ENCODE data around the gene SLC2A9.

Gene SLC2A9

DNA sequence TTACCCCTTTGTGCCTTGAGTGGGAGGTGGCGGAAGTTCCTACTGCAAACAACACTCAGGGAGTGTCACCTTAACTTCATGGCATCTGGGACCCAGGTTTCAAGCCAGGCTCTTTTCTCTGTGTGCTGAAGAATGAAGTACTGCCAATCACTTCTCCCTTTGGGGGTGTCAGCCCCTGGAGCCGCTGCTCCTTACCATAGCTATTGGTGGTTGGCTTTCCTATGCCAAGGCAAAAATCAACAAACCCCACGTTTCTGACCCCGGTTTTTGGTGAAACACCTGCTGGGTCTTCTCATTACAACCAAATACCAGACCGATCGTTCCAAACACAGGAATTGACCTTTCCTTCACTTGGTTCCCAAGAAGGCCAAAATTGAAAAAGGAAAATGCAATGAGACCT is 19.7 kb upstream of the SLC2A9 start:
- DNase-seq = no peak

DNA sequence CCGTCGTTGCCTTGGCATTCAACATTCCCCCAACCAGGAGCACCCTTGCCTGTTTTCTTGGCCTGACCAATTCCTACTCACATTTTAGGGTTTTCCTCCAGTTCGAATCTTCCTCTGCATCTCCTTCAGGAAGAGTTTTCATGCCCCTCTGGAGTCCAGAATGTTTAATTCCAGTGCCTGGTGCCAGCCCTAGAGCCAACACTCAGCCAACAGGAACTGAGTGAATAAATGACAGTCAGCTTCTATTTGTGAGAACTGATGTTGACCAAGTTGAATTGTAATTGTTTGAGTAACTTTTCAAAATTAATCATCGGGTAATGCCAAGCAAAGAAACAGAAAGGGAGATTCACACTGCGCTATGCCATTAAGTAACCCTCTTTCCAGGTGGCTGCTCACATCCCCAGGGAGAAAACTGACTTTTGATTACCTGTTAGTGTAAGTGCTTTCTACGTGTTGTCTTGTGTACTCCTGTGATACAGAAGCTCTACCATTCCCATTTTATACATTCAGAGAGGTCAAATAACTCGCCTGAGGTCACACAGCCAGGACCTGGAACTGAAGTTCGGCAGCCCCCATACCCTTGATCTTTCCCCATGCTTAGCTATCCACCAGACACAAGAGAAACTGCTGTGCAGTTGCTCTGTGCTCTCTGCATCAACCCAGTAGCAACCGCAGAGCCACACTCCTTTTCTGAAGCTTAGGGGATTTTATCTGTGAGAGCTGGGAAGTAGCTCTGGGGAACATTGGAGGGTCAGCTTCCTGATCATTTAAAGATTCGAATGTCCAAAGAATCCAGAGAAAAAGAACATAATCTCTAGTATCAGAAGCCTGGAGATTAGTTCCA is 19.0 kb upstream of the SLC2A9 start:
- DNase-seq = no peak

DNA sequence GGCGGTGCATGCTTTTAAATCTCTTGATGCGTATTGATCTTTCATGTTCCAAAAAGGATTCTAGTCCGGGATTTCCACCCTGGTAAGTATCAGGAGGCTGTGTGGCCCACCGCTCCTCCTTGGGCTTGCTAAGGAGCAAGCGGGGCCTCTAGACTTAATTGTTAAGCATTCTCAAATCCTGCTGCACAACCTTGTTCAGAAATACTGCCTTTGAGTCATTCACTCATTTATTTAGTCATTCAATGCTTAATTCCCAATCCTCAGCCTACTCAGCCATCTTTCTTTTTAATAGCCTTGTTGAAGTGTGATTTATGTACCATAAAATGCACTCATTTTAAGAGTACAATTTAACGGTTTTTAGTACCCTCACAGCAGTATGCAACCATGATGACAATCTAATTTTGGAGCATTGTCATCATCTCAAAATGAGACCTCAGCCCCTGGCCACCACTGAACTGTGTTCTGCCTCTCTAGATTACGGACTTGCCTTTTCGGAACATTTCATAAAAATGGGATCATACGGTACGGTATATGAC is 15.6 kb upstream of the SLC2A9 start:
- DNase-seq = no peak

DNA sequence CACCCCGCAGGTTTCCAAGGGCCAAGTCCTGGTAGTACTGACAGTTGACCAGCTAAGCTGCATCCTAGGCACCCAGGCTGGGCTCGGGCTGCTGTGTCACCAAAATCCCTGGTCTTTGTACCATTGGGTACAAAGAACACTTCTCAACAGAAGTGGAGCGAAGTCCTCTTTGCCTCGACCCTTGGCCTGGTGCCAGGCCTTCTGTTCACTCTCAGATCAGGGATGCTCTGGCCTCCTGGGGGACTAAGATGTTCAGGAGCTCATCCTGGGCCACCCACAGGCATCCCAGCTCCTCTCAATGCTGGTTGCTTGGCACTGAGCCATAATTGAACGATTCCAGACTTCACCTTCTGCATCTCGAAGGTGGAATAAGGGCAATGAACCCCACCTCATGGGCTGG is 13.8 kb upstream of the SLC2A9 start:
- DNase-seq = no peak

DNA sequence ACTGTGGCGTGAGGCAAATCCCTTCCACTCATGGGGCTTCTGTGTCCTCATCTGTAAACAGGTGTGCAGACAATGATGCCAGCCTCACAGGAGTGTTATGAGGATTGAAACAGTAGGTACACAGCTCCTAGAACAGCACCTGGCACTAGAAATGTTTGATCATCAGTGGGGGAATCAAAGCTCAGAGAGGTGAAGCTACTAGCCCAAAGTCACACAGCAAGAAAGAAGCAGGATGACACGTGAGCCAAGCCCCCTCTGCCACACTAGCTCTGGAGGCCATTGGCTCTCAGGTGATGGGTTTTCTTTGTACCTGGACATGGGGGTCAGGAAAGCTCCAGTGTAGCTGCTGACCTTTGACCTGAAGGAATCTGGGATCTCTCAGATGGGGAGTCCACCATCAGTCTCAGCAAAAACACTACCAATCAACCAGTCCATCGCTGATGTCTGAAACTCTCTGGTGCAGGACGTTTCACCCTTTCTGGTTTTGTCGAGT is 13.4 kb upstream of the SLC2A9 start:
- DNase-seq = no peak

DNA sequence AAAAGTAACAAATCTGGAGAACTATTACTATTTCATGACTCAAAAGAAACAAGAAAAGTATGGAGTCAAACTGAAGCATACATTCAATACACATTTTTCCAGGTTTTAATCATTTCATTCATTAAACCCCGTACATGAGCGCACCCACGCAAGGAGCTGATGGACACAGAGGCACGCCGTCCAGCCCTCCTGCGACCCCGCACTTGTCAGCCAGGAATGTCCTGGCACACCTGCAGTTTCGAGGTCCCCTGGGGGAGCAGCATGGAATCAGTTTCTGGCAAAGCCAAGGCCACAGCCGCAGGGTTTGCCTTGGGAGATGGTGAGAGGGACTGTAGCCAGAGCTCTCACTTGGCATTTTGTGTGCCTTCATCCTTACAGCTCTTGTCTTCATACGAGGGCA is 12.8 kb upstream of the SLC2A9 start:
- no peak for DNase-seq

DNA sequence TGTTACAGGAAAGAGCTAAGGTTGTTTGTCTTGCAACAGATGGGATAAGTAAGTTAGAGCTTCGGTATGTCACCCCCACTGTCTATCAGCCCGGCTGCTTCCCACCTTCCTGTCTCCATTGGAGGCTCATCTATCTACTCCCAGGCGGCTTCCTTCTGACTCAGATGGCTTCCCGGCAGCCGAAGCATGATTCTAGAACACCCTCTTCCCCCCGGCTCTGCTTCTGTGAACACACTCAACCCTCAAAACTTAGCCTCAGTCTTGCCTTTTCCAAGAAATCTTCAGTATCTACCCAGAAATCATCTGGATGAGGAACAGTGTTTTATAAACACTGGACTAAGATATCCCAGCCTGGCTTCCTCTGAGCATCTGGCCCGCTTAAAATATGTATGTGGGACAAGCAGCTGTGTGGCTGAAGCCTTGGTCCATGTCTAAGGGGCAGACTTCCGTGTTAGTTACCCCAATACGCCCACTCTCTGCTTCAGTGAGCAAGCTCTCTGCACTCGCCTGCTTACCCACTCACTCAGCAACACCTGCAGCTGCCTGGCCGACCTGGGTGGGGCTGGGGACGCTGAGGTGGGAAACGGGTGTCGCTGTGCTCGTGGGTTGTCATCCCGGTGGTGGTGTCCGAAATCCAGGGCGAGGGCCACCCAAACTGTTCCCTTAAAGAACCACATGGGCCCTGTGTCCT is 12.0 kb upstream of the SLC2A9 start:
- no peak for DNase-seq

DNA sequence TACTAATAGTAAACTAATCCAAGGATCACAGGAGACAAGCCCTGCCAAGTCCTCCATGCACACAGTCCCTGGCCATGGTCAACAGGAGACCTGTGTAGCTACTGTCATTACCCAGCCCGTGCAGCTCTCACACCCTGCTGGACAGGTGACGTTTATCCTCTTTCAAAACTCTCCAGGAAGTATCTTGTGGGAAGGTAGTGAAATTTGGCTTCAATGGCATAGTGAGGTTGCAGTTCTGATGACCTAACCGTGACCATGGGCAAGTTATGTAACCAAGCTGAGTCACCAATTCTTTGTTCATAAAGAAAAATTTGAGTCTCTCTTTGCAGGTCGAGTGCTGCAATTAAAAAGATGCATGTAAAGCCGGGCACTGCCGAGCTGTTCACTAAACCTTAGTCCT is 11.3 kb upstream of the SLC2A9 start:
- DNase-seq = no peak

DNA sequence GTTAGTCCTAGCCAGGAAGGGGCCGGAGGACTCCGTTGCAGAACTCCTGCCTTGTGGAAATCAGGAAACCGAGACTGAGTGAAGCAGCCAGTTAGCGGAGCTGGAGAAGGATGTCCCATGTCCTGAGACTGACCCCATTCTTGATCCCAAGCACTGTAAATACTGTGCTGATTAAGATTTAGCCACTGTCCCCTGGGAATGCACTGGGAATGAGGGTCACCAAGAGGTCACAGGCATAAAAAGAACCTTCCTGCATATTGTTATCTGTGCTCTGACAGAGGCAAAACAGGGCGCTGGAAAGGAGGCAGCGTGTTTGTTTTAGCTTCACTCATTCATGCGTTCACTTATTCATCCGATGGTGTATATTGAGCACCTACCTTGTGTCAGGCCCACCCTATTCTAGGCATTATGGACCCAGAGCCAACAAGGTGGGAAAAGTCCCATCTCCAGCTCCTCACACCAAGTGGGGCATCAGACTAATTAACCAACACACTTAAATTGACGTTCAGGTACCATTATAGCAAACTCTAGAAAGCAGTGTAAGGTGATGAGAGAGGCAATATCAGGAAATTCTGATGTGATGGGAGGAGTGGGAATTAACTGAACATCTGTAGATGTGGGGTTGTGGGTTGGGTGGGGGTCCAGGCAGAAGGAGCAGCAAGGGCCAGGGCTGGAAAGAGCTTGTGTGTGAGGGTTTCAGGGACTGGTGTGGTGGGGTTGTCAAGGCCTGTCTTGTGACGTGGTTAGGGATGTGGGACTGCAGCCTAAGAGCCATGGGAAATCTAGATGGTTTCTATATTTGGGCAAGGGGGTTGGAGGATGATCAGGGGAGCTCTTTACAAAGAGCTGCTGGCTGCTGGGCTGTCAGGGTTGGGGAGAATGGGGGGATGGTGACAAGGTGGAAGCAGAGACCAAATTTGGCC is 10.6 kb upstream of the SLC2A9 start:
- no peak for DNase-seq

DNA sequence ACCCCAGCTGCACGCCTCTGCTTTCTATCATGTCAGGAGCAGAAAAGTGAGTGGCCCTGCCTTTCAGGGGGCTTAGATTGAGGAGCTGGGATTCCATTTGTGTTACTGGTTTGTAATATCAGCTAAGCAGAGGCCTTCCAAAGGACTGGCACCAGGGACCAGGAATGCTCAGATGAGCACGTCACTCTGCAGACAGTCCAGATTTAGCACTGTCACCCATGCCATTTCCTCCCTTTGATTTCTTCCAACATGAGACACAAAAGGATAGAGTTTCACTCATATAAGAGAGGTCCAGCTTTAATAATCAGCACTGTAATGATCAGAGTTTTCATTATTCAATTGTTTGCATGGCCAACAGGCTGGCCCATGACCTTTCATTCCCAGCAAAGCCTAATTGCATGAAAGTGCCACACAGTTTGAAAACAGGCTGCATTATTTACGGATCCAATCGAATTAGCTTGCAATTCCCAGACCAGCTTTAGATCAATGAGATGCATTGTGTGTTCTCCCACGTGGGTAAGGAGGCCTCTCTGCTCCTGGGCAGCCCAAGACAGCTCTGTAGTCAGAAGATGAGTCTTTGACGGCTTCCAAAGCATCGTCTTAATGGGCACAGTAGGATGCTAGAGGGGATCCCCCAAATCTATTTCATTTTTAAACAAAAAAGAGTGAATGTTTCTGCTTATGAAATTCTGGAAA is 9.8 kb upstream of the SLC2A9 start:
- DNase-seq = no peak

DNA sequence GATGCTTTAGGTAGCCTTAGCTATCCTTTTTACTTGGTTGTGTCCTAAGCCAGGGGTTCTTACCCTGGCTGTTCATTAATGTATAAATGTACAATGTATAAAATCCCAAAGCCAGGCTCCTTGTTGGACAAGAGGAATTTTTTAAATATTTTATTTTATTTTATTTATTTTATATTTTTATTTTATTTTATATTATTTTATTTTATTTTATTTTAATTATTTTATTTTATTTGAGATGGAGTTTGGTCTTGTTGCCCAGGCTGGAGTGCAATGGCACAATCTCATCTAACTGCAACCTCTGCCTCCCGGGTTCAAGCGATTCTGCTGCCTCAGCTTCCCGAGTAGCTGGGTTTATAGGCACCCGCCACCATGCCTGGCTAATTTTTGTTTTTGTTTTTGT is 8.1 kb upstream of the SLC2A9 start:
- DNase-seq = no peak

DNA sequence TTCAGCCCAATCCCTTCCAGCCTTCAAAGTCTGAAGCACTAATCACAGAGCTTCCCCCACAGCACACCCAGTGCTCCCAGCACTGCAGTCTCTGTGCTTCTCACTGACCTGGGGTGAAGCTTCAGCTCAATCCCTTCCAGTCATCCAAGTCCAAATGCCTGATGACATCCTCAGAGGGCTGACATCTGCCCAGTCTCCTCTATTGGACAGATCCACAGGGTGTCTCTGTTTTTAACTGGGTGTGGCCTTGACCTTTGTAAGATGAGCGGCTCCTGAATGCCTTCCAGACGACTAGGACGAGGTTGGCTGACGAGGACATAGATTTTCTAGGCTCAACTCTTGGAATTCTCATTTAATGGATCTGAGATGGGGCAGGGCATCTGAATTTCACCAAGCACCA is 7.6 kb upstream of the SLC2A9 start:
- DNase-seq = no peak

DNA sequence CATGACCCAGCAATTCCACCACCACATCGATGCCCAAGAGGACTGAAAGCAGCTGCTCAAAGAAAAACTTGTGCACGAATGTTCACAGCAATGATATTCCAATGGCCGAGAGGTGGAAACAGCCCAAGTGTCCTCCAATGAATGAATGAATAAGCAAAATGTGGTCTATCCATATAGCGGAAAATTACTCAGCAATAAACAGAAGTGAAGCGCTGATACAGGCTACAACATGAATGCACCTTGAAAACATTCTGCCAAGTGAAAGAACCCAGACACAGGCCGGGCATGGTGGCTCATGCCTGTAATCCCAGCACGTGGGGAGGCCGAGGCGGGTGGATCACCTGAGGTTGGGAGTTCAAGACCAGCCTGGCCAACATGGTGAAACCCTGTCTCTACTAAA is 5.2 kb upstream of the SLC2A9 start:
- no peak for DNase-seq

DNA sequence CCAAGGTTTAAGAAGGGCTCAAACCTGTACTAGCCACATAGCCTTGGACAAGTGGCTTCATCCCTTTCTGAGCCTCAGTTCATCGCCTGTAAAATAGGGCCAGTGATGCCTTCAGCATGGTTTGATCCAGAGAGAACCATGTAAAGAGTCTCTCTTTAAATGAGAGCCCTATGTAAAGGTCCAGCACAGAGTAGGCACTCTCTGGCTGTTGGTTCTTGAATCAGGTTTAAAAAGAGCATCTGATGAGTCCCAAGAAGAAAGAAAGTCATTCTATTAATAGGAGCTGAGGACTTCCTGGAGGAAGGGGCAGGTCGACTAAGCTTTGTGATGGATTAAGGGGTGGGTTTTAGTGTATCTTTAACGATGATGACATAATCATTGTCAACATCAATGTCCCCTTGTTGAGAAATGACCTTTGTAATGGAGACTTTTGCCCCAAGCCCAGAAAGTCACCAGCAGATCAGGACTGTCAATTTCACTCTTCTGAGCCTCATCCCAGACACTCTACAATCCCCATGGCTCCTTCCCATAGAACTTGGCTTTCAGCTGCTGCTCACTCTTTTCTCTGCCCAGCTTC is 4.0 kb upstream of the SLC2A9 start:
- DNase-seq = no peak

DNA sequence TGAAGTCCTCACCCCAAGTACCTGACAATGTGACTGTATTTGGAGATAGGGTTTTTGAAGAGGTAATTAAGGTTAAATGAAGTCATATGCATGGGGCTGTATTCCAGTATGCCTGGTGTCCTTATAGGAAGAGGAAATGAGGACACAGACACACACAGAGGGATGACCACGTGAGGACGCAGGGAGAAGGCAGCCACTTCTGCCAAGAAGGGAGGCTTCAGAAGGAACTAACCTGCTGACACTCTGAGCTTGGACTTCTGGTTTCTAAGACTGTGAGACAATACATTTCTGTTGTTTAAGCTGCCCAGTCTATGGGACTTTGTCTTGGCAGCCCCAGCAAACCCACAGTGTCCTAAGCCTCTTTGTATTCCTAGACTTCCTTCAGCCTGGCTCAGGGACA is 3.0 kb upstream of the SLC2A9 start:
- DNase-seq = no peak

DNA sequence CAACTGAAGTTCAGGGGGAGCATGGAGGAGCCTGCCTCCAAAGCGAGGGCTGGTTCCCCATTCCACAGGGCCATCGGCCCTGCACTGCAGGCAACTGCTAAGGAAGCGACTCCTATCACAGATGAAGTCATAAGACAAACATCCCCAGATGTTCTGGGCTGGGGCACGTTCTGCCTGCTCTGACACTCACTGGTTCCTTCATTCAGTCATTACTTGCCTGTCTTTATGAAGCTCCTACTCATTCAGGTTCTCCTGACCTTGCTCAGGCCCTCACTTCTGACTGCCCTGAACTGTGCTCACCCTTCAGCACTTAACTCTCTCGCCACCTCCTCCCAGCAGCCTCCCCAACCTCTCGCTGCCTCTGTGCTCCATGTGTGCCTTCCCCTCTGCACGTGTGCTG is 2.5 kb upstream of the SLC2A9 start:
- no peak for DNase-seq

DNA sequence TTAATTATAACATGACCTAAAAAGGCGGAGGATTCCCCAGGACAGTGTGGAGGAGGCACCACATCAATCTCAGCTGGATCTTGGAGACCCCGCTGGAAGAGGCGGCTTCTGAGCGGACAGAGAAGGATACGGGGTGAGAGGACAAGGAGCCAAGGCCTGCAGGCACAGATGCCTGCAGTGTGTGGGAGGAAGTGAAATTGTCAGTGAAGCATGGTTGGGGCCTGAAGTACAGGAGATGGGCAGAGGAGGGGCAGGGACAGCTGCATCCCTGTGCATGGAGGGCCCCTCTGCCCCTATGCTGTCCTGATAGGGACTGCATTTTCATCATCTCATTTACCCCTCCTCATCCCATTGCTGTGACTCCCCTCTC is 1.7 kb upstream of the SLC2A9 start:
- DNase-seq = no peak

DNA sequence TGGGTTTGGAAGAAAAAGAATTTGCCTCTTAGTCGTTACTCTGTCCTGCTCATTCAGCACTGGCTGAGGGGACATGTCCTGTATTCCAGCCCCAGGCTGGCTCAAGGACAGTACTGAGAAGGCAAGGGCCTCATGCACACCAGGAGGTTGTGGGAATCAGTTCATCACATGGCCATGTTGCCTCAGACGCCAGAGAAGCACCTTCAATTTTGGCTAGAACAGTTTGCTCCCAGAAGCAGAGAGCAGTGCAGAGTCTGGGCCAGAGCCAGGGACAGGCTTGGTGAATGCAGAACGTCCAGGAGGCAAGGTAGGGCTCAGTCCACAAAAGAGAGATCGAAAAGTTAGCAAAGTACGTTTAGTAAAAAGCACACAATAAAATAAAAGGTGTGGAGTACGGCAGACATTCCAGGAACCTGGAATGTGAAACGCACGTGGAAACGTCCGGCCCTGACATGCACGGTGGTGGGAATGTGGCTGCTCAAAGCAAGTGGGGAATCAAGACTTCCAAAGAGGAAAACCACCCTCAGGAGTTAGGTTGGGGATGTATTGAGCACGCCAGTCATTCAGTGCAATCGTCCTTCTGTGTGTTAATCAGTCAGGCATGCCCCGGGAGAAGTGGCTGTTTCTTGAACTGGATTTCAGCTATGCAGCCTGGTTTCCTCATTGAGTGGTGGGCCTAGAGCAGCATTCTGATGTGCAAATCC is 1.2 kb upstream of the SLC2A9 start:
- DNase-seq = no peak

DNA sequence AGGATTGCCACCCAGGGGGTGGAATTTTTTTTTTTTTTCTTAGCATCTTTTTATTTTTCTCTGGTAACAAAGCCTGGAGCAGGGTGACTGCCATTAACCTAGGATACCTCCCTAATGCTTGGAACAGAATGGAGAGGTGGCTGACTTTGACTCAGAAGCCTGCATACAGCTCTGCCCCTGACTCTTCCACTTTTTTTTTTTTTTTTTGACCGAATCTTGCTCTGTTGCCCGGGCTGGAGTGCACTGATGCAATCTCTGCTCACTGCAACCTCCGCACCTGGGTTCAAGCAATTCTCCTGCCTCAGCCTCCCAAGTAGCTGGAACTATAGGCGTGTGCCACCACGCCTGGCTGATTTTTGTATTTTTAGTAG is 341 bp upstream of the SLC2A9 start:
- no peak for DNase-seq

DNA sequence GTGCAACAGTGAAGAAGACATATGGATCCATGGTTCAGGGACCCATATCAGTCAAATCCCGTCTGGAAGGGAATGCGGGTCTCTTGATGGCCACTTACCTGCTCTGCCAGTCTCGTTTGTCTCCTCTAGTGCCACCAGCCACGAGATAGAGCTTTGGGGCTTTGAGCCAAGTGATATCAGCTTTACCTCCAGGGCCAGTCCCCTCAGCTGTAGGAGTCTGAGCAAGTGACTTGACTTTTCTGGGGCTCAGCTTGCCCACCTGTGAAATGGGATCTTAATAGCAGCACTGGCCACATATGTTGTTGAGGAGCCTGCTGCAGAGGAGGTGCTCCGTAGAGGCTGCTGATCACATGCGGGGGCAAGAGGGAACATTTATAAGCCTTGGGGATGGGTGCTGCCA is 1.2 kb downstream of the SLC2A9 start:
- DNase-seq = no peak

DNA sequence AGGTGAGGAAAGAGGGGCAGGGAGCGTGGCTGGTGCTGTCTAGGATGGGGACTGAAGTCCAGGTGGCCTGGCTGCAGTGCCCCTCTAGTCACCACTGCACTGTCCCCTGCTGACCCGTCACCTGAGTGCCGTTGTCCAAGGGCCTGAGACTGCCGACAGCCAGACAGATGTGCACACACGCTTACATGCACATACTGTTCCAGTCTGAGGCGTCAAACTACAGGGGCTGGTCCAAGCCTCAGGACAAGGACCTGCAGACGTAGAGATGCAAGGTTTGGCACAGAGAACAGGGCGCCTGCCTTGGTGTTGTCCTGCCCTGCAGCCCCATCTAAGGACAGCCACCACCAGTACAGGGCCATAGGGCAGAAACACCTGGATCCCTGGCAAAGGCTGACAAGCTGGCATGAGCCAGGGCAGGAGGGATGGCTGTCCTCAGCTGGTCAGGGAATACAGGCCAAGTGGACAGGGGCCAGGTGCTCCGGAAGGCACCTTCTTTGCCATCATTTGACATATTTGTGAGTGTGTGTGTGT is 1.7 kb downstream of the SLC2A9 start:
- DNase-seq = no peak

Measured in GDM1 (cell line).